Neural cell (in vitro differentiated cells): ENCODE results near the gene CNTNAP5. TPM values are rescaled to one million over a fixed set of nuclear protein-coding genes. Genes with fewer than 3 reads are reported as not detected.

Source experiments
- H2AFZ ChIP-seq: fragments of 200-600, 300-800 bp; sonication (generic), shearing (Covaris generic); 2 replicates; pipeline ENCODE4 v1.6.0; 2014; ENCODE audit warnings: low read depth, mild to moderate bottlenecking, antibody characterized with exemption, low read length, moderate library complexity
- H3F3A ChIP-seq: fragments of 200-600 bp; shearing (Covaris generic); 2 replicates; pipeline ENCODE4 v1.6.1; 2016; ENCODE audit warnings: mild to moderate bottlenecking, moderate library complexity, mixed read lengths, antibody characterized with exemption, low read length; ENCODE audit not compliant: insufficient read depth, poor library complexity, severe bottlenecking
- H3K27ac ChIP-seq: fragments of 200-600, 300-800 bp; sonication (generic), shearing (Covaris generic); 2 replicates; pipeline ENCODE4 v1.5.1; 2014; ENCODE audit warnings: mild to moderate bottlenecking, low read length, moderate library complexity
- H3K27me3 ChIP-seq: fragments of 300-800, 200-600 bp; sonication (generic), shearing (Covaris generic); 2 replicates; pipeline ENCODE4 v1.6.0; 2014; ENCODE audit warnings: mild to moderate bottlenecking, low read depth, low read length, moderate library complexity; ENCODE audit not compliant: insufficient read depth
- H3K36me3 ChIP-seq: fragments of 300-800, 200-600 bp; sonication (generic), shearing (Covaris generic); 2 replicates; pipeline ENCODE4 v1.5.1; 2014; ENCODE audit warnings: mild to moderate bottlenecking, antibody characterized with exemption, low read length, moderate library complexity; ENCODE audit not compliant: insufficient read depth
- H3K4me2 ChIP-seq: fragments of 300-800, 200-600 bp; sonication (generic), shearing (Covaris generic); 2 replicates; pipeline ENCODE4 v1.6.0; 2014; ENCODE audit warnings: mild to moderate bottlenecking, low read length
- H3K4me3 ChIP-seq: fragments of 300-800, 200-600 bp; sonication (generic), shearing (Covaris generic); 2 replicates; pipeline ENCODE4 v1.5.1; 2014; ENCODE audit warnings: mild to moderate bottlenecking, low read length, moderate library complexity
- H3K79me2 ChIP-seq: fragments of 200-600 bp; shearing (Covaris generic); replicated peaks from 2 replicates; pipeline ENCODE4 v1.6.0; 2014; ENCODE audit warnings: mild to moderate bottlenecking, low read length, moderate library complexity; ENCODE audit not compliant: insufficient read depth
- H3K9ac ChIP-seq: fragments of 300-800, 200-600 bp; sonication (generic), shearing (Covaris generic); 2 replicates; pipeline ENCODE4 v1.6.1; 2016; ENCODE audit warnings: mild to moderate bottlenecking, low read length, mixed read lengths
- H3K9me2 ChIP-seq: fragments of 200-600 bp; shearing (Covaris generic); 2 replicates; pipeline ENCODE4 v1.6.1; 2016; ENCODE audit warnings: mild to moderate bottlenecking, low read length, mixed read lengths; ENCODE audit not compliant: insufficient read depth
- H3K9me3 ChIP-seq: fragments of 200-600, 300-800 bp; sonication (generic), shearing (Covaris generic); 2 replicates; pipeline ENCODE4 v1.6.1; 2016; ENCODE audit warnings: mild to moderate bottlenecking, mixed run types, low read length, moderate library complexity, mixed read lengths
- H4K20me1 ChIP-seq: fragments of 200-600 bp; shearing (Covaris generic); 2 replicates; pipeline ENCODE4 v1.6.1; 2016; ENCODE audit warnings: mild to moderate bottlenecking, mixed run types; ENCODE audit not compliant: insufficient read depth
- CTCF ChIP-seq: fragments of 450-650 bp; IDR thresholded peaks from 2 replicates; pipeline ENCODE4 v1.5.1; 2014; ENCODE audit warnings: antibody characterized with exemption, mild to moderate bottlenecking, moderate library complexity; ENCODE audit not compliant: poor library complexity, severe bottlenecking
- EP300 ChIP-seq: fragments of 450-650 bp; conservative IDR thresholded peaks from 2 replicates; pipeline ENCODE4 v1.6.1; 2014; ENCODE audit warnings: antibody characterized with exemption, mild to moderate bottlenecking, moderate library complexity; ENCODE audit not compliant: poor library complexity, severe bottlenecking
- EZH2 ChIP-seq: fragments of 200-600, 300-800 bp; shearing (Covaris generic), sonication (generic); IDR thresholded peaks from 2 replicates; pipeline ENCODE4 v1.6.1; 2014; ENCODE audit warnings: antibody characterized with exemption, low read length, borderline replicate concordance, mild to moderate bottlenecking; ENCODE audit not compliant: insufficient read depth, poor library complexity, severe bottlenecking
- MXI1 ChIP-seq: fragments of 450-650 bp; conservative IDR thresholded peaks from 2 replicates; pipeline ENCODE4 v1.6.1; 2014; ENCODE audit warnings: antibody characterized with exemption, mild to moderate bottlenecking; ENCODE audit not compliant: poor library complexity, severe bottlenecking
- POLR2AphosphoS5 ChIP-seq: IDR thresholded peaks from 2 replicates; pipeline ENCODE4 v1.6.1; 2012
- RAD21 ChIP-seq: fragments of 450-650 bp; conservative IDR thresholded peaks from 2 replicates; pipeline ENCODE4 v1.6.1; 2014; ENCODE audit warnings: antibody characterized with exemption, mild to moderate bottlenecking, moderate library complexity
- REST ChIP-seq: IDR thresholded peaks from 2 replicates; pipeline ENCODE4 v1.6.1; 2012; ENCODE audit warnings: borderline replicate concordance
- SMC3 ChIP-seq: fragments of 450-650 bp; conservative IDR thresholded peaks from 2 replicates; pipeline ENCODE4 v1.6.1; 2014; ENCODE audit warnings: antibody characterized with exemption, mild to moderate bottlenecking, moderate library complexity; ENCODE audit not compliant: poor library complexity
- TAF1 ChIP-seq: IDR thresholded peaks from 2 replicates; pipeline ENCODE4 v1.6.1; 2012; ENCODE audit warnings: low read depth
- polyA plus RNA-seq: library from polyadenylated mRNA; depleted of rRNA; stranded (reverse); fragments of >200 nt; gene quantifications from 2 replicates; pipeline ENCODE4 v1.2.3, GENCODE V29; 2014

The CNTNAP5 gene
- polyA plus RNA-seq, 1 donor from 2014 or later: 19.3 TPM

GRCh38 chr2:124933883-124934282, 908.8 kb downstream of the CNTNAP5 start:
- Histone ChIP-seq H3F3A (no peaks in the 10 kb centered on the region), H3K4me3 (no peak overlapping the region), H2AFZ (no peak overlapping the region), H3K79me2 (no peaks in the 10 kb centered on the region), H3K9me3 (no peaks in the 10 kb centered on the region), H3K36me3 (no peaks in the 10 kb centered on the region), H3K27me3 (no peaks in the 10 kb centered on the region), H3K27ac (no peak overlapping the region), H3K4me2 (no peak overlapping the region), H3K9me2 (no peaks in the 10 kb centered on the region), H3K9ac (no peak overlapping the region), H4K20me1 (no peaks in the 10 kb centered on the region)
- no peak for TF ChIP-seq REST
- TF ChIP-seq TAF1: no peak
- no peak for TF ChIP-seq SMC3
- no peak for TF ChIP-seq RAD21
- TF ChIP-seq CTCF: no peak
- TF ChIP-seq EP300: no peak
- TF ChIP-seq POLR2AphosphoS5: no peak
- TF ChIP-seq EZH2: no peak
- TF ChIP-seq MXI1: no peak

GRCh38 chr2:124953921-124954320, 928.8 kb downstream of the CNTNAP5 start:
- Histone ChIP-seq H3K4me2 (no peak overlapping the region), H4K20me1 (no peaks in the 10 kb centered on the region), H3K79me2 (no peaks in the 10 kb centered on the region), H3F3A (no peaks in the 10 kb centered on the region), H2AFZ (no peak overlapping the region), H3K4me3 (no peak overlapping the region), H3K9ac (no peak overlapping the region), H3K9me2 (no peaks in the 10 kb centered on the region), H3K27ac (no peak overlapping the region), H3K36me3 (no peaks in the 10 kb centered on the region), H3K27me3 (no peaks in the 10 kb centered on the region), H3K9me3 (no peaks in the 10 kb centered on the region)
- TF ChIP-seq EP300: no peak
- no peak for TF ChIP-seq MXI1
- TF ChIP-seq POLR2AphosphoS5: no peak

GRCh38 chr2:124959581-124959980, 934.5 kb downstream of the CNTNAP5 start:
- H3K9me2 ChIP-seq: no peaks in the 10 kb centered on the region

More at GRCh38 chr2:124959581-124959980, 934.5 kb downstream of the CNTNAP5 start:
- Histone ChIP-seq H3K36me3 (no peaks in the 10 kb centered on the region), H3K4me2 (no peak overlapping the region), H3F3A (no peaks in the 10 kb centered on the region), H3K27me3 (no peaks in the 10 kb centered on the region), H3K27ac (no peak overlapping the region), H2AFZ (no peak overlapping the region), H3K4me3 (no peak overlapping the region), H4K20me1 (no peaks in the 10 kb centered on the region), H3K9ac (no peak overlapping the region), H3K9me3 (no peaks in the 10 kb centered on the region), H3K79me2 (no peaks in the 10 kb centered on the region)
- TF ChIP-seq REST (no peak), POLR2AphosphoS5 (no peak), EZH2 (no peak), TAF1 (no peak), EP300 (no peak), CTCF (no peak), SMC3 (no peak), RAD21 (no peak), MXI1 (no peak)
